SKM-1 (cell line): ENCODE data around the gene PPM1F.

Experiments
- DNase-seq: peaks from one replicate; lab custom pipeline; 2025; ENCODE audit not compliant: unreplicated experiment; lab: John Stamatoyannopoulos, UW

The PPM1F gene

GRCh38 chr22:21952586-21953571, at the start of gene PPM1F:
PPM1F (minus strand) TSS chr22:21952848; CDS start chr22:21946048, 6,800 bp downstream.
- DNase-seq: peak; percentile 64

GRCh38 chr22:22001664-22002525, 49.2 kb upstream of the PPM1F start:
- DNase-seq: no peak

- no peak for DNase-seq
Measured at GRCh38 chr22:21998595-21999247, 46.1 kb upstream of the PPM1F start.

- DNase-seq: no peak
Measured at GRCh38 chr22:21996175-21996720, 43.6 kb upstream of the PPM1F start.

GRCh38 chr22:21995660-21996059, 43.0 kb upstream of the PPM1F start:
- DNase-seq: no peak

GRCh38 chr22:21994881-21995444, 42.3 kb upstream of the PPM1F start:
- DNase-seq: no peak

- no peak for DNase-seq
Measured at GRCh38 chr22:21992593-21993237, 40.1 kb upstream of the PPM1F start.

- no peak for DNase-seq
Measured at GRCh38 chr22:21991774-21992173, 39.1 kb upstream of the PPM1F start.

GRCh38 chr22:21991304-21991596, 38.6 kb upstream of the PPM1F start:
- DNase-seq: no peak

- no peak for DNase-seq
Measured at GRCh38 chr22:21990445-21991303, 38.0 kb upstream of the PPM1F start.

GRCh38 chr22:21989049-21989448, 36.4 kb upstream of the PPM1F start:
- DNase-seq: no peak

- DNase-seq: no peak
Measured at GRCh38 chr22:21985214-21985613, 32.6 kb upstream of the PPM1F start.

- DNase-seq: peak; percentile 4
Measured at GRCh38 chr22:21984793-21985192, 32.1 kb upstream of the PPM1F start.

- peak; percentile 39 for DNase-seq
Measured at GRCh38 chr22:21982338-21982965, 29.8 kb upstream of the PPM1F start, which contains the start of gene TOP3B. TOP3B (minus strand) TSS chr22:21982787; CDS start chr22:21975709, 7,078 bp downstream.

GRCh38 chr22:21981874-21982273, 29.2 kb upstream of the PPM1F start:
- DNase-seq: no peak

- no peak for DNase-seq
Measured at GRCh38 chr22:21980547-21980946, 27.9 kb upstream of the PPM1F start.

GRCh38 chr22:21978564-21979386, 26.1 kb upstream of the PPM1F start:
- DNase-seq: no peak

- no peak for DNase-seq
Measured at GRCh38 chr22:21977814-21978213, 25.2 kb upstream of the PPM1F start.
